Muscle layer of duodenum (tissue), 2 donors: ENCODE results near the gene TBCEL.
"Not testable (repeated sequence)": the region's sequence is repeated elsewhere in the genome, so short reads cannot be mapped to it uniquely, and the experiment has no call there.

Source experiments
- H3K27ac ChIP-seq: one replicate; pipeline ENCODE4 v1.7.0; 2013; ENCODE audit warnings: mild to moderate bottlenecking, low read length
- H3K27me3 ChIP-seq: one replicate; pipeline ENCODE4 v1.7.0; 2013; ENCODE audit warnings: low read depth, mild to moderate bottlenecking, control low read depth, low read length
- H3K36me3 ChIP-seq, 2 donors: one replicate each; pipeline ENCODE4 v1.7.0; 2013; ENCODE audit warnings: low read length in 2 of 2, control low read depth in 1 of 2, mild to moderate bottlenecking in 1 of 2; ENCODE audit not compliant: insufficient read depth in 2 of 2, control insufficient read depth in 1 of 2
- H3K4me1 ChIP-seq, 2 donors: one replicate each; pipeline ENCODE4 v1.7.0; 2013; ENCODE audit warnings: low read length in 2 of 2, mild to moderate bottlenecking in 2 of 2, control low read depth in 1 of 2, moderate library complexity in 1 of 2; ENCODE audit not compliant: insufficient read depth in 2 of 2, control insufficient read depth in 1 of 2
- H3K4me3 ChIP-seq, 2 donors: one replicate each; pipeline ENCODE4 v1.7.0; 2013; ENCODE audit warnings: low read length in 2 of 2, low read depth in 1 of 2, mild to moderate bottlenecking in 1 of 2
- H3K9me3 ChIP-seq, 2 donors: one replicate each; pipeline ENCODE4 v1.7.0; 2013; ENCODE audit warnings: low read length in 2 of 2, control low read depth in 1 of 2, mild to moderate bottlenecking in 1 of 2; ENCODE audit not compliant: control insufficient read depth in 1 of 2
- donor health status: healthy.

TBCEL gene

GRCh38 chr11:121109916-121110586 lies 86.1 kb downstream of the TBCEL start:
- no peaks in the 10 kb centered on the region for H3K36me3 ChIP-seq
- H3K27me3 ChIP-seq: no peaks in the 10 kb centered on the region
- no peak overlapping the region for H3K27ac ChIP-seq
- peaks cover 0 to 9% of the 10 kb centered on the region in 2 donors for H3K4me1 ChIP-seq
- no peak overlapping the region for H3K4me3 ChIP-seq
- H3K9me3 ChIP-seq: no peaks in the 10 kb centered on the region

DNA sequence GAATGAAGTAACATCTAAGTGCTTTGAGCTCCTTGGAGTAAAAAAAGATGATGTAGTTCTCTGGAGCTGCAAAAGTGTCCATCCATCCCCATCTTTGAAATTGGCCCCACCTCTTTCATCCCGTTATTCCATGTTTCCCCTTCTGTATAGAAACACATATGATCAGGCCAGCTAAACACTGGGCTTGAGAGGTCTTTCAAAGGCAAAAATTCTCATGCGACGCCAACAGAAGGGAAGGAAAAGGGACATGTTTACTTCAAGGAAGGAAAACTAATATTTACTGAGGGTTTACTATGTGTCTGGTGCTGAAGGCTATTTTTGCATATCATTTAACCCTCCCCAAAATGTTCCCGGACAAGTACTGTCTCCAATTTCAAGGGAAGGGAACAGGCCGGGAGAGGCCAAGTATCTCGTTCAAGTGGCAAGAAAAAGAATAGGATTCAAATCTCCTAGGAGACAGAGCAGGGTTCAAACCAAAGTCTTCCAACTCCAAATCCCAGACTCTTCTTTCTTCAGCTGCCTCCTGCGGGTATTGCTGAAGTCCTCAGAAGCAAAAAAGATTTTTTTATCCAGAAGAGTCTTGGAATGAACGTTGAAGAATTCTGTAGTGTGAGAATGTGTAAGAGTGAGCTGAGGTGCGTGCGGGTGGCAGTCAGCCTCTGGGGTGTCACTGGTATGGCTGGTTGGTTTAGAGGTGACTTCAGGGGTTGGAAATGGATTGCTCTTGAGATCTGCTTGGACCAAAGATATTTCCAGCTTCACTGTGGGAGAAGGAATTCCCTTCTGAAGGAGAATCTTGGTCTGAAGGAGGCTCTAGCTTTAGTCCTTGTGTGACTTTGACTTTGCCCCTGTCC lies 87.2 kb downstream of the TBCEL start:
- H3K4me3 ChIP-seq: no peak overlapping the region
- no peaks in the 10 kb centered on the region for H3K36me3 ChIP-seq
- H3K4me1 ChIP-seq: no peaks in the 10 kb centered on the region
- no peak overlapping the region for H3K27ac ChIP-seq
- H3K9me3 ChIP-seq: no peaks in the 10 kb centered on the region
- H3K27me3 ChIP-seq: no peaks in the 10 kb centered on the region

GRCh38 chr11:121112498-121113455 lies 88.9 kb downstream of the TBCEL start:
- H3K4me1 ChIP-seq: no peaks in the 10 kb centered on the region
- H3K36me3 ChIP-seq: no peaks in the 10 kb centered on the region
- no peak overlapping the region for H3K4me3 ChIP-seq
- H3K27me3 ChIP-seq: no peaks in the 10 kb centered on the region
- no peaks in the 10 kb centered on the region for H3K9me3 ChIP-seq
- no peak overlapping the region for H3K27ac ChIP-seq

GRCh38 chr11:121113611-121114010 lies 89.7 kb downstream of the TBCEL start:
- Histone ChIP-seq H3K27me3 (no peaks in the 10 kb centered on the region), H3K4me1 (no peaks in the 10 kb centered on the region), H3K36me3 (no peaks in the 10 kb centered on the region), H3K4me3 (no peak overlapping the region), H3K27ac (no peak overlapping the region), H3K9me3 (no peaks in the 10 kb centered on the region)

- H3K27ac ChIP-seq, H3K4me3 ChIP-seq, H3K36me3 ChIP-seq, H3K4me1 ChIP-seq, H3K27me3 ChIP-seq, H3K9me3 ChIP-seq: not testable (repeated sequence)
Measured at GRCh38 chr11:121115024-121115423, 91.1 kb downstream of the TBCEL start.

DNA sequence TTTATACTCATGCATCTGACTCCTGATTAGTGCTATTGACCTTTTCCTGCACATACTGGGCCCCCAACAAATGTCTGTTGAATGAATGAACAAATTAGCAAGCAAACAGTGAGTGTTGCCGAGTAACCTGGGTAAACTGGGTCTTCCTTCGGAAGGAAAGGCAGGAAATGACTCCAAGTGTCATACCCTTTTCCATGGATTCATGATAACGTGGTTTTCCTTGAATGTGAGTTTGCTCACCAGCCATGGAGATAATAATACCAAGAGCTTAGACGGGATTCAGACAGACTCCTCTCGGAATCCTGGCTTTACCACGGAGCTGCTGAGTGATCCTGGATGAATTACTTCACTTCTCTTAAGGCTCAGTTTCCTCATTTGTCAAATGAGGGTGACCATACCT lies 93.9 kb downstream of the TBCEL start:
- Histone ChIP-seq H3K27ac (no peak overlapping the region), H3K4me3 (no peak overlapping the region), H3K4me1 (no peaks in the 10 kb centered on the region), H3K9me3 (peaks cover 3 to 11% of the 10 kb centered on the region in 2 donors), H3K36me3 (peaks cover 0 to 2% of the 10 kb centered on the region in 2 donors), H3K27me3 (no peaks in the 10 kb centered on the region)

DNA sequence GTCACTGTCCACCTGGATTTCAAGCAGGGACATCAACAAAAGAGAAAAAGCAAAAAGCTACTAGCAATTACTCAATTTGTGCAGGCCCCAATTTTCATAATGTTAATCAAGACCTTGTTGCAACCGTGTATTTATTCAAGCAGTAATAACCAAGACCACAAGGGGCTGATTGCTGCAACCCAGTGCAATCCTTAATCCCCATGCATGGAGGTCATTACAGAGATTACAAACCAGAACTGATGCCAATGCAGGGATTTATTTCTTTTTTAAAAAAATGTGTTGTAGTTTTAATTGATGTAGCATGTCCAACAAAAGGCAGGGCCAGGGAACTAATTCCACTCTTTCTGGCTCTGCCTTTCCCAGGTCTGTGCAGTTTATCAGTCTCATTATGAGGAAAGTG lies 95.5 kb downstream of the TBCEL start:
- Histone ChIP-seq H3K36me3 (peaks cover 0 to 2% of the 10 kb centered on the region in 2 donors), H3K27me3 (no peaks in the 10 kb centered on the region), H3K4me1 (no peaks in the 10 kb centered on the region), H3K9me3 (peaks cover 3 to 13% of the 10 kb centered on the region in 2 donors), H3K4me3 (no peak overlapping the region), H3K27ac (no peak overlapping the region)

- no peaks in the 10 kb centered on the region for H3K27me3 ChIP-seq
- H3K9me3 ChIP-seq: peaks cover 3 to 13% of the 10 kb centered on the region in 2 donors
- no peaks in the 10 kb centered on the region for H3K4me1 ChIP-seq
- no peak overlapping the region for H3K4me3 ChIP-seq
- no peak overlapping the region for H3K27ac ChIP-seq
- H3K36me3 ChIP-seq: peaks cover 0 to 2% of the 10 kb centered on the region in 2 donors
Measured at GRCh38 chr11:121122328-121122727, 98.4 kb downstream of the TBCEL start.

GRCh38 chr11:121123496-121124069 lies 99.7 kb downstream of the TBCEL start:
- no peaks in the 10 kb centered on the region for H3K4me1 ChIP-seq
- H3K9me3 ChIP-seq: peaks cover 3 to 13% of the 10 kb centered on the region in 2 donors
- H3K36me3 ChIP-seq: peaks cover 0 to 2% of the 10 kb centered on the region in 2 donors
- H3K4me3 ChIP-seq: no peak overlapping the region
- no peak overlapping the region for H3K27ac ChIP-seq
- H3K27me3 ChIP-seq: no peaks in the 10 kb centered on the region

DNA sequence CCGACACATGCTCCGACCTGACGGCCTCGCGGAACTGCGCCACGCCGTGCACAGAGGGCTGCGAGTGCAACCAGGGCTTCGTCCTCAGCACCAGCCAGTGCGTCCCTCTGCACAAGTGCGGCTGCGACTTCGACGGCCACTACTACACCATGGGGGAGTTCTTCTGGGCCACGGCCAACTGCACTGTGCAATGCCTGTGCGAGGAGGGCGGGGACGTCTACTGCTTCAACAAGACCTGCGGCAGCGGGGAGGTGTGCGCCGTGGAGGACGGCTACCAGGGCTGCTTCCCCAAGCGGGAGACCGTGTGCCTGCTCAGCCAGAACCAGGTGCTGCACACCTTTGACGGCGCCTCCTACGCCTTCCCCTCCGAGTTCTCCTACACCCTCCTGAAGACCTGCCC lies 103.9 kb downstream of the TBCEL start:
- no peaks in the 10 kb centered on the region for H3K4me1 ChIP-seq
- no peaks in the 10 kb centered on the region for H3K27me3 ChIP-seq
- no peak overlapping the region for H3K4me3 ChIP-seq
- no peak overlapping the region for H3K27ac ChIP-seq
- H3K9me3 ChIP-seq: peaks cover 0 to 3% of the 10 kb centered on the region in 2 donors
- no peaks in the 10 kb centered on the region for H3K36me3 ChIP-seq
